NOMO-1 treated with dmso at 0.1 percent for 144 hours (cell line): Measurements from ENCODE around the gene APOBEC3C.
"Not testable (repeated sequence)": the region's sequence is repeated elsewhere in the genome, so short reads cannot be mapped to it uniquely, and the experiment has no call there.

Source experiments
- DNase-seq: peaks from one replicate; lab custom pipeline; 2025; ENCODE audit not compliant: unreplicated experiment; lab: John Stamatoyannopoulos, UW

APOBEC3C gene

DNA sequence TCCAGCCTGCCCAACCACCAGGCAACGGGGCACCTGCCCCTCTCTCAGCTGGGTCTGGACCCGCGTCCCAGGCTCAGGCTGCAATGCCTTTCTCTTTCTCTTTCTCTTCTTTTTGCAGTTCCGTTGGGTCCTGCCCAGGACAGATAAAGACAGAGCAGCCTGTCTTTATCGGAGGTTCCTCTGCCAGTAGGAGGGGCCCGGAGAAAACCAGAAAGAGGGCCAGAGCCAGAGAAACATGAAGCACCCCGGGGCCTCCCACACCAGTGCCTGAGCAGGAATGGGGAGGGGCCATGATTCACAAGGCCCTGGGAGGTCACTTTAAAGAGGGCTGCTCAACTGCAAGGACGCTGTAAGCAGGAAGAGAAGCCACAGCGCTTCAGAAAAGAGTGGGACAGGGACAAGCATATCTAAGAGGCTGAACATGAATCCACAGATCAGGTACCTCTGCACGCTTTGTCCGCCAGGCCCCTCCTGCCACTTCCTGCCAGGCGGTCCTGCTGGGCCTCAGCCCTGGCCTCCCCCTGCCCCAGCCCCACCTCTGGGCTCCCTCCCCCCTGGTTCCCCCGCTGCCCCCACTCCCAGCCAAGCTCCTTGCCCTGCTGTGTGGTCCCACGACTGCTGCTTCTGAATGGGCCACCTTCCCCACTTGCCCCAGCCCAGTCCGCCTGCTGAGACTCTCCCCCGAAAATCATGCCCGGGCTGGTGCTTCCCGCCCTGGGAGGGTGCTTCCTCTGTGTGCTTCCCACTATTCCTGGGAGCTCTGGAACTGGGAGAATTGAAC lies at the start of gene APOBEC3C:
TSS of gene APOBEC3C (plus strand) at position 316 of the 781 bp plus-strand sequence. CDS start at position 422, 106 bp downstream.
- DNase-seq: peak; percentile 83

- no peak for DNase-seq
These were observed 49.8 kb upstream of the APOBEC3C start for GRCh38 chr22:38964306-38964705.

DNA sequence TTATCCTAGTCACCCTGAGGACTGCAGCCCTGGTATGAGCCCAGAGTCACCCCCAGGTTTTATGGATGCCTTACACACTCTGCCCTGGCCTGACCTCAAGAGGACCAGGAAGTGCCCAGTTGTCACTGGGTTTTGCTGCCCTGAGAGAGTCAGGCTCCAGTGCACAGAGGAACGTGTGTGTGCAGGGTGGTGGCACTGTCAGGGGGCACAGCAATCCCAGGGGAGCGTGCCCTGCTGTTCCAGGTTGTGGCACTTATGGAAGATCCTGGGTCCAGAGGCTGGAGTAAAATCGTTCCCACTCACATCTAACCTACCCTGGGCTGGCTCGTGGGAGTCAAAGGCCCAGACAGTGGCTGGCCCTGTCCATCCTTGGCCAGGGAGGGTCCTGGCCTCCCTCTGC lies 49.1 kb upstream of the APOBEC3C start:
- DNase-seq: no peak

GRCh38 chr22:38965614-38966379 lies 48.3 kb upstream of the APOBEC3C start:
- no peak for DNase-seq

DNA sequence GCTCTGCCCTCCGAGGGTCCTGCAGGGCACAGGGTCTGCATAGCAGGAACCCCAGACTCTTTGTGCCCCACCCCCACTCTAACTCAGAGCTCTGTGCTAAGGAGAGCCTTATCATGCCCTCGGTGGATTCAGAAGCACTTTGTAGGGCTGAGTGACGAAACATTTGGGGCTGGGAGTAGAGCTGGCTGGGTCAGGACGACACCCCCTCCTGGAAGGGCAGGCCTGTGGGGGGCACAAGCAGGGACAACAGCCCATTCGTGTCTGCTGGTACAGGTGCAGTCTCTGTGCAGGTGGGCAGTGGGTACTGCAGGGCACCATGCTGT lies 47.7 kb upstream of the APOBEC3C start:
- DNase-seq: no peak

DNA sequence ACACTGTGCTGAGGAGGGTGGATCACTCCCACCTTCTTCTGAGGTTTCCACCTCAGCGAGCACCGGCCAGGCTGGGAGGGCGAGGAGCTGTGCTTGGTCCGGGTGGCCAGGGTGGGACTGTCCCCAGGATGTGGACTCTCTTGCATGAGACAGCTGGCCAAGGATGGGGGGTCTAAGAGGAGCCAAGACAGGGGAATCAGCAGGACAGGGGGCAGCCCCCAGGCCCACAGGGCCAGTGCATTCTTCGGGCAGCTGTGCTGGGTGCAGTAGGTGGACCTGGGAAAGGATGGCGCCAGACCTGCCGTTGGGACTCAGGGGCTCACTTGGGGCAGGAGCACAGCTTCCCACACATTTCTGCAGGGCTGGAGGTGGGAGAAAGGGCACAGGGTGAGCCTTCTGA lies 47.1 kb upstream of the APOBEC3C start:
- no peak for DNase-seq

DNA sequence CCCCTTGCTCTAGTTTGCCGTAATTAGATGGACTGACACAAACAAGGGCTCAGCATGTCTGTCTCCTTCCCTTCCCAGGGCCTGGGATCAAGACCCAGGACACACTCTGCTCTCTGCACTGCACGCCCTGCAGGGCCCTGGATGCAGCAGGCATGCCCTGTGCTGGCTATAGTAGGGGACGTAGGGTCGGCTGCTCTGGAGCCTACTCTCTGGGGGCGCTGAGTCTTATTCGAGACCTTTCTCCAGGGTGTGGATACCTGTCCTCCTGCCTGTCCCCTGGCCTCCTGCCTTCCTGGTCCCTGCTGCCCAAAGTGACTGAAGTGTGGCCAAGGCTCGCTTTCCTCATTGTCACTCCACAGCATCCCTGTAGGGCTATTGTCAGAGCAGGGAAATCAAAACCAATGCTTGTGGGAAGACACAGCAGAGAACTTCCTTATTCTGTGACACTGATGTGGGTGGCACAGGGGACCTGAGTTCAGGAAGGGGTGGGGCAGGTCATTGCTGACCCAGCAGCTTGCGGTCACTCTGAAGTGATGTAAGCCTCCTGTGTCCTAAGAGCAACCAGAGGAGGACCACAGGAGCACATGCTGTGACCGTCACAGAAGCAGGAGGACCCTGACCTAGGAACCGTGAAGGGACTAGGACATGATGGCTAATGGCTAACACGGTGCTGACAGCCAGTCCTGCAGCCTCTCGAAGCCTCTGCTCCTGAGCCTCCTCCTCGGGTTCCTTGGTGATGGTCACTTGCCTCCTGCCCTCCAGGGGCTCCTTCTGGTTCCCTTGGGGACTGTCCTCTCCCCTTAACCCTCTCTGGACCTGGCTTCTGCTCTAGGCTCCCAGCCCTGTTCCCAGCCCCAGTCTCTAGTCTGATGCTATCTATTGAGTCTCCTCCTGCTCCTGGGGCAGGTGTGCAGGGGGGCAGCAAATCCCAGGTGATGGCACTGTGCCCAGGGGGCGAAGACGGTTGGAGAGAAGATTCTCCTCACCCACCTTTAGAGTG lies 46.3 kb upstream of the APOBEC3C start:
- DNase-seq: peak; percentile 81

GRCh38 chr22:38968801-38969200 lies 45.3 kb upstream of the APOBEC3C start:
- no peak for DNase-seq

- no peak for DNase-seq
These were observed 43.5 kb upstream of the APOBEC3C start for GRCh38 chr22:38970551-38970950.

- DNase-seq: no peak
These were observed 42.9 kb upstream of the APOBEC3C start for GRCh38 chr22:38971202-38971601.

- no peak for DNase-seq
These were observed 42.3 kb upstream of the APOBEC3C start for GRCh38 chr22:38971791-38972190.

GRCh38 chr22:38972558-38972957 lies 41.5 kb upstream of the APOBEC3C start:
- DNase-seq: no peak

GRCh38 chr22:38973289-38974169 lies 40.5 kb upstream of the APOBEC3C start:
- DNase-seq: no peak

DNA sequence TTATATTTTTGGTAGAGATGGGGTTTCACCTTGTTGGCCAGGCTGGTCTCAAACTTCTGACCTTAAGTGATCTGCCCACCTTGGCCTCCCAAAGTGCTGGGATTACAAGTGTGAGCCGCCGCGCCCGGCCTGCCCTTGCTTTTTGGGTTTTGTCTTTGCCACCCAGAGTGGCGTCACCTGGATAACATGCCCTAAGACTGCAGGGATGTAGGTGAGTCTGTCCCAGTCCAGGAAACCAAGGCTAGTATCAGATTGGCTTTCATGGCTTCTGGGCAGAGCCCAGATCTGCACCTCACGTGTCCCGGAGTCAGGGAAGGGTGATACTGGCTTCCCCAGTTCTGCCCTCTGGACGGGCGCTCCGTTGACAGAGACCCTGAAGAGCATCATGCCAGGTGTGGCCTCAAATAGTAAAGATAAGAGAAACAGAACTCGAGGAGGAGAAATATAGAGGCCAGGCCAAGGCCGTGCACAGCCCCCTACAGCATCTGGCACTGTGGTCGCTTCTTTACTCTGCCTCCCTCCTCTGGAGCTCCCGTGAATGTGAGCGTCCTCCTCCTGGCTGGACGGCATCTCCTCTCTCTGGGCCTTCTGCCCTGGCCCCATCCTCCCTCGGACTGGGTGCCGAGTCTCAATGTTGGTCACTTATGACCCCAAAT lies 39.8 kb upstream of the APOBEC3C start:
- DNase-seq: no peak

DNA sequence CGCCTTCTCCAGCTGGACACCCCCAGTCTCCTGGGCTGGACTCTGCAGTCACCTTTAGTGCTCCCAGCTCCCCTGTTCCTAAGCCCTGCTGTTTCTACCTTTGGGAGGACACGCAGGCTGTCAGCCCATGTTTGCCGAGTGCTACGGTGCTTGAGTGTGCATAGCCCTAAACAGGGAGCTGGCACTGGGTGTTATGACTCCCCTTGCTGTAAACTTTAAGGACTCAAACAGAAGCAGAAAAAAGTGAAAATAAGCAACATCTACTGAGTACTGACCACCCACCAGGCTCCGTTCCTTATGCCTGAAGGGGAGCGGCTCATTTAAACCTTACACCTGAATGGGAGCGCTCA lies 39.3 kb upstream of the APOBEC3C start:
- DNase-seq: no peak

DNA sequence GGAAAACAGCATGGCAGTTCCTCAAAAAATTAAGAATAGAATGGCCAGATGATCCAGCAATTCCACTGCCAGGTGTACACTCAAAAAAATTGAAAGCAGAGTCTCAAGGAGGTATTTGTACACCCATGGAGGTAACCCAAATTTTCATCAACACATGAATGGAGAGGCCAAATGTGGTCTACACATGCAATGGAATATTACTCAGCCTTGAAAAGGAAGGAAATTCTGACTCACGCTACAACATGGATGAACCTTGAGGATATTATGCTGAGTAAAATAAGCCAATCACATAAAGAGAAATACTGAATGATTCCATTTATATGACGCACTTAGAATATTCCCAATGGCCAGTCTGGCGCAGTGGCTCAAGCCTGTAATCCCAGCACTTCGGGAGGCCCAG lies 36.8 kb upstream of the APOBEC3C start:
- not testable (repeated sequence) for DNase-seq

DNA sequence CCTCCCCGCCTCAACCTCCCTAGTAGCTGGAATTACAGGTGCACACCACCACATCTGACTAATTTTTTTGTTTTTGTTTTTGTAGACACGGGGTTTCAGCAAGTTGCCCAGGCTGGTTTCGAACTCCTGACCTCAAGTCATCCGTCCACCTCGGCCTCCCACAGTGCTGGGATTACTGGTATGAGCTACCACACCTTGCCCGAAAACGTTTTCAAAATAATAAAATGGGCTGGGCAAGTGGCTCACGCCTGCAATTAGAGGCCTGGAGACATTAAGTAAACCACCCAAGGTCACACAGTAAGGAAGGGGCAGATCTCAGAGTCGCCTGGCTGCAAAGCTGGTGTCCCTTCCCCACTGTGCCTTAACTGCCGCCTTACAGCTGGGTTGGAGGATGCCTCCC lies 33.5 kb upstream of the APOBEC3C start:
- not testable (repeated sequence) for DNase-seq

DNA sequence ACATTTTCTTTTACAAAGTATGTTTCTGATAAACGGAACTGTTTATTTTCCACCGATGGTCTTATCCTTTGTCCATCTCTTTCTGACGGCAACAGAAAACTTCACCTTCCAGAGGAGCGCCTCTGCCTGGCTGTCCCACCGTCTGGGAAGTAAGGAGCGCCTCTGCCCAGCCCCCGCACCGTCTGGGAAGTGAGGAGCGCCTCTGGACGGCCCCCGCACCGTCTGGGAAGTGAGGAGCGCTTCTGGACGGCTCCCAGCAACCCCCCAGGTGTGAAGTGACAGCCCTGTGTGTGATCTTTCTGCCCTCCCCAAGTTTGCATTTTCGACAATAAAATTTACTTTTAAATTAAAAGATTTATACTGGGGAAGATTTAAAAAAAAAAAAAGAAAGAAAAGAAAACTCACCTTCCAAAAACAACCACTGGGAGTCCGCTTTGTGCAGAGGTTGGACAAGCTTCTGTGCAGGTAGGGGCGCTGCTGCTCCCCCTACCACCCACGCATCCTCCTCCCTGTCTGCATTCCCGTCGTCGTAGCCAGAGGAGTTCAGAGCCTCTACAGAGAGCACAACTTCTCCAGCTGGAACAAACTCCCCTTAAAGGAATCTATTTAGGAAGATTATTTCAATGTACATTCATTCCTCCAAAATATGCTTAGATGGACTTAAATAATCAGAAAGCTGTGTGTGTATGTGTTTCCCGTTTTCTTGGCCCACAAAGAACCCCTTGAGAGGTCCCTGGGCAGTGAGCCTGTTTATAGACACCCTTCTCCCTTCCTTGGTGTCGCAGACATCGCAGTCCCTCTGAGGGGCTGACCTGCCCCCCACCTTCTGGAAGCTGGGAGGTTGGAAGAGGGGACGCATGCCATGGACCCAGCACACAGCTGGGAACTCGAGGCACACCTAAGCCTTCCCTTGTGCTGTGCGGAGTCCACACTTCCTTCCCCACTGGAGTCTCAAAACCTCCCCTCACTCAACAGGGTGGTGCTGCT lies 32.8 kb upstream of the APOBEC3C start:
- DNase-seq: no peak
